ENCODE data around the gene PTPRN2.

Gene PTPRN2

GRCh38 chr7:157584420-157584819, 1003.2 kb downstream of the PTPRN2 start:
- H3K4me3 Mint-ChIP-seq: no peak overlapping the region
- ATAC-seq (replicated peaks): no peak
- peaks cover 0 to 3% of the 10 kb centered on the region in 2 donors for H3K4me1 Mint-ChIP-seq (ENCODE audit: low read depth in 2 of 2)
- peaks cover 60 to 79% of the 10 kb centered on the region in 2 donors for H3K27me3 Mint-ChIP-seq
- H3K9me3 Mint-ChIP-seq: no peaks in the 10 kb centered on the region
- DNase-seq: no peak
- H3K27ac Mint-ChIP-seq: no peak overlapping the region
- no peaks in the 10 kb centered on the region for H3K36me3 Mint-ChIP-seq (ENCODE audit: insufficient read depth)

DNA sequence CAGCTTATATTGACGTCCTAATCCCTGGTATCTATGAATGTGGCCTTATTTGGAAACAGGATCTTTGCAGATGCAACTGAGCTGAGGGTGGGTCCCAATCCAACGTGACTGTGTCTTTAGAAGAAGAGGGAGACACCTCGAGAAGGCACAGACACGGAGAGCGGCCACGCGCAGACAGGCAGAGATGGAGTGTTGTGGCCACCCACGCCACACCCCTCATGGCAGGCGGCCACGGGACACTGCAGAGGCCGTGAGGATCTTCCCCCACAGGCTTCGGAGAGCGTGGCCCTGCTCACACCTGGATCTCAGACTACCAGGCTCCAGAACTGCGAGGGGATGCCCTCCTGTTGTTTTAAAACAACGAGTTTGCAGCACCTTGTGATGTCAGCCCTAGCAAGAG, 1005.9 kb downstream of the PTPRN2 start:
- no peaks in the 10 kb centered on the region for H3K9me3 Mint-ChIP-seq
- no peak overlapping the region for H3K27ac Mint-ChIP-seq
- H3K4me1 Mint-ChIP-seq (ENCODE audit: low read depth in 2 of 2): peaks cover 0 to 6% of the 10 kb centered on the region in 2 donors
- no peak overlapping the region for H3K4me3 Mint-ChIP-seq
- ATAC-seq (replicated peaks) (no peak), DNase-seq (no peak)
- peaks cover 2% of the 10 kb centered on the region for H3K36me3 Mint-ChIP-seq (ENCODE audit: insufficient read depth)
- H3K27me3 Mint-ChIP-seq: peaks cover 47 to 65% of the 10 kb centered on the region in 2 donors

DNA sequence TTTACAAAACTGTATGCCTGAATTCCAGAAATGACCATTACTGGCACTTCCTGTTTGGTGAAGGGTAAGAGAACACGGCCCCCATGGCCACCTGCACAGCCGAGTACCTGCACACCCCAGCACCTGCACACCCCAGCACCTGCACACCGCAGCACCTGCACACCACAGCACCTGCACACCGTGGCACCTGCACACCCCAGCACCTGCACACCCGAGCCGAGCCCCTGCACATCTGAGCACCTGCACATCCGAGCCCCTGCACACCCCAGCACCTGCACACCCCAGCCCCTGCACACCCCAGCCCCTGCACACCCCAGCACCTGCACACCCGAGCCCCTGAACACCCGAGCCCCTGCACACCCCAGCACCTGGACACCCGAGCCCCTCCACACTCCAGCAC, 1007.3 kb downstream of the PTPRN2 start:
- Mint-ChIP-seq H3K4me3 (no peak overlapping the region), H3K9me3 (no peaks in the 10 kb centered on the region), H3K36me3 (ENCODE audit: insufficient read depth) (peaks cover 8% of the 10 kb centered on the region), H3K27me3 (peaks cover 41 to 58% of the 10 kb centered on the region in 2 donors), H3K4me1 (ENCODE audit: low read depth in 2 of 2) (peaks cover 10 to 12% of the 10 kb centered on the region in 2 donors), H3K27ac (no peak overlapping the region)
- ATAC-seq (replicated peaks): no peak
- DNase-seq: no peak

GRCh38 chr7:157579425-157579824, 1008.2 kb downstream of the PTPRN2 start:
- Mint-ChIP-seq H3K4me3 (no peak overlapping the region), H3K27me3 (peaks cover 36 to 57% of the 10 kb centered on the region in 2 donors), H3K9me3 (no peaks in the 10 kb centered on the region), H3K36me3 (ENCODE audit: insufficient read depth) (peaks cover 8% of the 10 kb centered on the region), H3K27ac (no peak overlapping the region), H3K4me1 (ENCODE audit: low read depth in 2 of 2) (peaks cover 10 to 11% of the 10 kb centered on the region in 2 donors)
- ATAC-seq (replicated peaks) (no peak), DNase-seq (no peak)

- peaks cover 8% of the 10 kb centered on the region for H3K36me3 Mint-ChIP-seq (ENCODE audit: insufficient read depth)
- H3K27ac Mint-ChIP-seq: no peak overlapping the region
- no peak overlapping the region for H3K4me3 Mint-ChIP-seq
- ATAC-seq (replicated peaks) (no peak), DNase-seq (no peak)
- H3K27me3 Mint-ChIP-seq: peaks cover 41 to 57% of the 10 kb centered on the region in 2 donors
- no peaks in the 10 kb centered on the region for H3K9me3 Mint-ChIP-seq
- peaks cover 16 to 18% of the 10 kb centered on the region in 2 donors for H3K4me1 Mint-ChIP-seq (ENCODE audit: low read depth in 2 of 2)
Measured at GRCh38 chr7:157577796-157578339, 1009.8 kb downstream of the PTPRN2 start.

- Mint-ChIP-seq H3K27ac (peak overlapping the region in 1 of 2 donors; percentile 49), H3K36me3 (ENCODE audit: insufficient read depth) (peaks cover 8% of the 10 kb centered on the region), H3K27me3 (peaks cover 44 to 57% of the 10 kb centered on the region in 2 donors), H3K4me3 (peak overlapping the region; percentile 74 to 78), H3K4me1 (ENCODE audit: low read depth in 2 of 2) (peaks cover 16 to 18% of the 10 kb centered on the region in 2 donors), H3K9me3 (no peaks in the 10 kb centered on the region)
- peak; percentile 27 for ATAC-seq (replicated peaks)
- DNase-seq: no peak
Measured at GRCh38 chr7:157577061-157577460, 1010.6 kb downstream of the PTPRN2 start.

- Mint-ChIP-seq H3K4me3 (peak overlapping the region; percentile 74 to 78), H3K9me3 (no peaks in the 10 kb centered on the region), H3K4me1 (ENCODE audit: low read depth in 2 of 2) (peaks cover 16 to 18% of the 10 kb centered on the region in 2 donors), H3K27me3 (peaks cover 43 to 55% of the 10 kb centered on the region in 2 donors), H3K36me3 (ENCODE audit: insufficient read depth) (peaks cover 8% of the 10 kb centered on the region), H3K27ac (peak overlapping the region; percentile 32 to 49)
- DNase-seq (peak; percentile 25 to 42 (median 37)), ATAC-seq (replicated peaks) (peak; percentile 79)
Measured at GRCh38 chr7:157576415-157576814, 1011.2 kb downstream of the PTPRN2 start.

GRCh38 chr7:157575777-157576176, 1011.8 kb downstream of the PTPRN2 start:
- Mint-ChIP-seq H3K4me3 (peak overlapping the region; percentile 74 to 78), H3K4me1 (ENCODE audit: low read depth in 2 of 2) (peaks cover 16 to 18% of the 10 kb centered on the region in 2 donors), H3K36me3 (ENCODE audit: insufficient read depth) (peaks cover 8% of the 10 kb centered on the region), H3K27me3 (peaks cover 38 to 51% of the 10 kb centered on the region in 2 donors), H3K27ac (peak overlapping the region; percentile 32 to 49), H3K9me3 (no peaks in the 10 kb centered on the region)
- DNase-seq (no peak), ATAC-seq (replicated peaks) (peak; percentile 64)

- Mint-ChIP-seq H3K36me3 (ENCODE audit: insufficient read depth) (peaks cover 8% of the 10 kb centered on the region), H3K4me3 (no peak overlapping the region), H3K27me3 (peaks cover 38 to 57% of the 10 kb centered on the region in 2 donors), H3K9me3 (no peaks in the 10 kb centered on the region), H3K27ac (no peak overlapping the region), H3K4me1 (ENCODE audit: low read depth in 2 of 2) (peaks cover 16 to 18% of the 10 kb centered on the region in 2 donors)
- no peak for ATAC-seq (replicated peaks)
- no peak for DNase-seq
Measured at GRCh38 chr7:157574914-157575586, 1012.6 kb downstream of the PTPRN2 start.

GRCh38 chr7:157574120-157574825, 1013.4 kb downstream of the PTPRN2 start:
- ATAC-seq (replicated peaks): no peak
- Mint-ChIP-seq H3K27ac (no peak overlapping the region), H3K36me3 (ENCODE audit: insufficient read depth) (peaks cover 8% of the 10 kb centered on the region), H3K4me1 (ENCODE audit: low read depth in 2 of 2) (peaks cover 16 to 18% of the 10 kb centered on the region in 2 donors), H3K9me3 (no peaks in the 10 kb centered on the region), H3K4me3 (peak overlapping the region in 1 of 2 donors; percentile 5), H3K27me3 (peaks cover 38 to 57% of the 10 kb centered on the region in 2 donors)
- no peak for DNase-seq

- H3K4me1 Mint-ChIP-seq (ENCODE audit: low read depth in 2 of 2): peaks cover 24 to 25% of the 10 kb centered on the region in 2 donors
- no peak overlapping the region for H3K4me3 Mint-ChIP-seq
- H3K27ac Mint-ChIP-seq: no peak overlapping the region
- no peak for DNase-seq
- ATAC-seq (replicated peaks): no peak
- peaks cover 38 to 61% of the 10 kb centered on the region in 2 donors for H3K27me3 Mint-ChIP-seq
- H3K36me3 Mint-ChIP-seq (ENCODE audit: insufficient read depth): peaks cover 18% of the 10 kb centered on the region
- no peaks in the 10 kb centered on the region for H3K9me3 Mint-ChIP-seq
Measured at GRCh38 chr7:157573244-157573643, 1014.4 kb downstream of the PTPRN2 start.

DNA sequence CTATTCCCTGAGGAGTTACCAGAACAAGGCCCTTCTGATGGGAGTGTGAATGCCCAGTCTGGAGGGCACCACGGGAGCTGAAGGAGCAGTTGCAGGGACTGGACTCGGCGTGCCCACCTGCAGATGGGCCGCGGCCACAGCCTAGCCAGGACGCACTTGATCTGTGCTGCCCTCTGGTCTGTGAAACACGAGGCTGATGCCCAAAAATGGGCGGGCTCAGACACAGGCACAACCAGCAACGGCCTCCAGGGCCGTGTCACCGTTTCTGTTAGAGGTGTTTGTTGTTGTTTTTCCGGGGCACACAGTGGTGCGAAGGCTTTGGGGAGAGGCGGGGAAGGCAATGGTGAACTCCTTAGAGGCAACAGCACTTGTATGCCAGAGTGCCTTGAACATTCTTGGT, 1015.0 kb downstream of the PTPRN2 start:
- DNase-seq: no peak
- H3K4me3 Mint-ChIP-seq: no peak overlapping the region
- H3K4me1 Mint-ChIP-seq (ENCODE audit: low read depth in 2 of 2): peaks cover 27 to 28% of the 10 kb centered on the region in 2 donors
- ATAC-seq (replicated peaks): no peak
- H3K27ac Mint-ChIP-seq: no peak overlapping the region
- H3K36me3 Mint-ChIP-seq (ENCODE audit: insufficient read depth): peaks cover 20% of the 10 kb centered on the region
- H3K27me3 Mint-ChIP-seq: peaks cover 38 to 66% of the 10 kb centered on the region in 2 donors
- H3K9me3 Mint-ChIP-seq: no peaks in the 10 kb centered on the region

- Mint-ChIP-seq H3K4me3 (peak overlapping the region; percentile 91 to 99), H3K27ac (no peak overlapping the region), H3K4me1 (ENCODE audit: low read depth in 2 of 2) (peaks cover 19 to 23% of the 10 kb centered on the region in 2 donors), H3K9me3 (no peaks in the 10 kb centered on the region), H3K27me3 (peaks cover 30 to 52% of the 10 kb centered on the region in 2 donors), H3K36me3 (ENCODE audit: insufficient read depth) (peaks cover 12% of the 10 kb centered on the region)
- ATAC-seq (replicated peaks) (no peak), DNase-seq (no peak)
Measured at GRCh38 chr7:157570531-157571200, 1017.0 kb downstream of the PTPRN2 start.

All from effector memory CD8-positive, alpha-beta T cell (primary cell).